BJ (cell line): ENCODE results near the gene SLC22A14. TPM values are rescaled to one million over a fixed set of nuclear protein-coding genes. Genes with fewer than 3 reads are reported as not detected.
"Not testable (repeated sequence)": the region's sequence is repeated elsewhere in the genome, so short reads cannot be mapped to it uniquely, and the experiment has no call there.

Experiments used
- CTCF ChIA-PET: fragments of 350-600 bp; formaldehyde crosslinking; extraction: SDS; loops from one replicate; lab custom pipeline; 2021; ENCODE audit warnings: antibody characterized with exemption, inconsistent platforms; lab: Yijun Ruan, JAX
- POLR2A ChIA-PET: fragments of 300-600 bp; sonication (Branson Sonifier 250); formaldehyde crosslinking; extraction: SDS; loops from one replicate; lab custom pipeline; 2021; ENCODE audit warnings: antibody characterized with exemption; lab: Charles Lee
- DNase-seq: peaks from one replicate; pipeline ENCODE4 v3.0.0-alpha.2; 2011; ENCODE audit warnings: low read depth
- H3K27me3 ChIP-seq: 2 replicates; pipeline ENCODE4 v1.6.0; 2011; ENCODE audit warnings: low read length; ENCODE audit not compliant: control insufficient read depth, insufficient read depth
- H3K36me3 ChIP-seq: 2 replicates; pipeline ENCODE4 v1.5.1; 2011; ENCODE audit warnings: low read length; ENCODE audit not compliant: control insufficient read depth, insufficient read depth
- H3K4me3 ChIP-seq: 2 replicates; pipeline ENCODE4 v1.5.1; 2011; ENCODE audit warnings: low read depth, mild to moderate bottlenecking, control low read depth, low read length
- CTCF ChIP-seq: IDR thresholded peaks from 2 replicates; pipeline ENCODE4 v1.5.1; 2011; ENCODE audit warnings: low read depth, mild to moderate bottlenecking, control low read depth, inconsistent platforms, low read length, moderate library complexity; ENCODE audit not compliant: insufficient read depth
- polyA minus RNA-seq: library from RNA; depleted of rRNA, polyadenylated mRNA; stranded (reverse); fragments of >200 nt; gene quantifications from 2 replicates; pipeline ENCODE4 v1.2.3, GENCODE V29; 2011; rRNA and poly(A)+ RNA removed
- polyA plus RNA-seq: library from polyadenylated mRNA; depleted of rRNA; stranded (reverse); fragments of >200 nt; gene quantifications from 2 replicates; pipeline ENCODE4 v1.2.3, GENCODE V29; 2011; rRNA removed

The SLC22A14 gene
- polyA plus RNA-seq (0.15 and 0.33 TPM in 2 replicates), polyA minus RNA-seq (0.47 and 0.67 TPM in 2 replicates)

GRCh38 chr3:38281895-38282686 is at the start of gene SLC22A14:
Gene SLC22A14, plus strand, starts transcription at chr3:38282294. Its CDS starts 23,733 bp downstream, at chr3:38306027.
- POLR2A ChIA-PET, result no interaction called here
- no peak for TF ChIP-seq CTCF

DNA sequence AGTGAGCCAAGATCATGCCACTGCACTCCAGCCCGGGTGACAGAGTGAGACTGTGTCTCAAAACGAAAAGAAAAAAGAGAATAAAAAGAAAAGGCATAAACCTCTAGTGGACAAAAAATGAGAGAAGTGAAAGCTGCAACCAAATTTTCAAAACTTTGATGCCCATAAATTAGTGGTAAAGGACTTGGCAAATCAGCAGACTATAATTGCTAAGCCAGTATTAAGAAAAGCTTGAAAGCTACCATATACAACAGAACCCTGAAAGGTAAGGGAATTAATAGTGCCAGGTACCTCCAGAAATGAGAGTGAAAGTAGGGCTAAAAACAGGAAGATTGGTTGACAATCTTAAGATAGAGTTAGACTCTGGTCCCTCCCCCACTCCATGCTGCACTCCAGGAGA is 49.4 kb upstream of the SLC22A14 start:
- ChIA-PET POLR2A (no interaction called here), CTCF (interaction anchor here (0.6 kb wide), 1 partner anchor 15 kb away, joined by 5 read pairs; no protein-coding TSS in a partner anchor)
- Histone ChIP-seq H3K27me3 (no peaks in the 10 kb centered on the region), H3K4me3 (no peak overlapping the region), H3K36me3 (peaks cover 5% of the 10 kb centered on the region; the same call in 1 of the 2 replicates)
- DNase-seq, result no peak
- TF ChIP-seq CTCF, result no peak

More at GRCh38 chr3:38281895-38282686, at the start of gene SLC22A14:
- CTCF ChIA-PET, result interaction anchor here (1.3 to 3.4 kb wide), 2 partner anchors 17 to 162 kb away, joined by 3 to 15 read pairs; no protein-coding TSS in a partner anchor
- Histone ChIP-seq H3K27me3 (no peaks in the 10 kb centered on the region), H3K36me3 (peaks cover 4% of the 10 kb centered on the region), H3K4me3 (no peak within 1 kb of the TSS)
- DNase-seq, result no peak

- Histone ChIP-seq H3K27me3 (no peaks in the 10 kb centered on the region), H3K4me3 (no peak overlapping the region), H3K36me3 (peaks cover 5% of the 10 kb centered on the region; the same call in 1 of the 2 replicates)
- POLR2A ChIA-PET, result no interaction called here
- CTCF ChIA-PET, result interaction anchor here (0.7 kb wide), 1 partner anchor 29 kb away, joined by 3 read pairs; no protein-coding TSS in a partner anchor
- DNase-seq, result no peak
- no peak for TF ChIP-seq CTCF
Observed at GRCh38 chr3:38235466-38235865, 46.6 kb upstream of the SLC22A14 start.

- Histone ChIP-seq H3K4me3 (no peak overlapping the region), H3K36me3 (0 out of 2 replicates have a peak, but pooled peaks cover 3% of the 10 kb centered on the region), H3K27me3 (no peaks in the 10 kb centered on the region)
- ChIA-PET POLR2A (no interaction called here), CTCF (interaction anchor here (1.3 kb wide), 1 partner anchor 9 kb away, joined by 3 read pairs; no protein-coding TSS in a partner anchor)
- DNase-seq, result no peak
- TF ChIP-seq CTCF, result no peak
Observed at GRCh38 chr3:38238416-38239008, 43.6 kb upstream of the SLC22A14 start.

DNA sequence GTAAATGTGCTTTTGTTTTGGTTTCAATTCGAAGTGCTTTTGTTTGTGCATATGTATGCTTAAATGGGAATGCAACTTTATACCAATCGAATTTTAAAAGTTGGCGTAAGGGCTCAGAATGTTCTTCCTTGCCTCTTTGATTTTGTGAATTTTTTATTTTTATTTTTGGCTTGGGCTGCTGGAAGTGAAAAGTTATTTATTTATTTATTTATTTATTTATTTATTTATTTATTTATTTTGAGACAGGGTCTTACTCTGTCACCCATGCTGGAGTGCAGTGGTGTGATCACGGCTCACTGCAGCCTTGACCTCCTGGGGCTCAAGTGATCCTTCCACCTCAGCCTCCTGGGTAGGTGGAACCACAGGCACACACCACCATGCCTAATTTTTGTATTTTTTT is 39.3 kb upstream of the SLC22A14 start:
- DNase-seq, CTCF ChIA-PET, H3K4me3 ChIP-seq, H3K36me3 ChIP-seq, POLR2A ChIA-PET, H3K27me3 ChIP-seq: not testable (repeated sequence)
